ENCODE results near the gene PHC3. TPM values are rescaled to one million over a fixed set of nuclear protein-coding genes. Genes with fewer than 3 reads are reported as not detected.

Gene PHC3
- total and polyA plus RNA-seq, 2 experiments from 2014 or later = 36.6 to 39.8 TPM

DNA sequence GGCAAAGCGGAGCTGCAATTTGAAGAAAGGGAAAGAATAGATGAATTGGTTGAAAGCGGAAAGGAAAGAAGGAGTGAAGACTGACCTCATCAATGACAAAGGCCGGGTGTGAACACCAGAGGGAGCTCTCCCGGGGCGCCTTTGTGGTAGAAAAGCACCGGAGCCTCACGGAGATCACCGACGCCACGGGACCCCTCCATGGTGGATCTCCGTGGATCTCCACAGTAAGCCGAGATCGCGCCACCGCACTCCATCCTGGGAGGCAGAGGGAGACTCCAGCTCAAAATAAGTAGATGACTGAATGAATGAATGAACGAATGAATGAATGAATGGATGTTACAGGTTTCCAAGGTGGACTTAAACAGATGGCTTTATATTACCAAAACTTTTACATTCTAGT lies 118.8 kb downstream of the PHC3 start:
- Histone ChIP-seq H3K9me3 (ENCODE audit: low read depth) (no peaks in the 10 kb centered on the region), H3K79me2 (peaks cover 2% of the 10 kb centered on the region), H3K27ac (no peak overlapping the region), H3K27me3 (no peaks in the 10 kb centered on the region), H3K36me3 (replicated peaks; ENCODE audit: insufficient read depth, low read depth) (no peaks in the 10 kb centered on the region), H3K4me2 (no peak overlapping the region), H3K9me2 (replicated peaks; ENCODE audit: insufficient read depth) (no peaks in the 10 kb centered on the region), H2AFZ (no peak overlapping the region), H3K4me3 (no peak overlapping the region), H3K4me1 (ENCODE audit: insufficient read depth) (no peaks in the 10 kb centered on the region), H4K20me1 (ENCODE audit: insufficient read depth, poor library complexity, severe bottlenecking) (no peaks in the 10 kb centered on the region)
- DNase-seq (ENCODE audit: low spot score) = no peak
- TF ChIP-seq EZH2phosphoT487 (IDR thresholded peaks at IDR 0.05; ENCODE audit: low read depth, severe bottlenecking, unreplicated experiment) = no peak
- no peak for TF ChIP-seq EZH2 (IDR thresholded peaks at IDR 0.05; ENCODE audit: borderline replicate concordance)
- TF ChIP-seq, protein P1, sequence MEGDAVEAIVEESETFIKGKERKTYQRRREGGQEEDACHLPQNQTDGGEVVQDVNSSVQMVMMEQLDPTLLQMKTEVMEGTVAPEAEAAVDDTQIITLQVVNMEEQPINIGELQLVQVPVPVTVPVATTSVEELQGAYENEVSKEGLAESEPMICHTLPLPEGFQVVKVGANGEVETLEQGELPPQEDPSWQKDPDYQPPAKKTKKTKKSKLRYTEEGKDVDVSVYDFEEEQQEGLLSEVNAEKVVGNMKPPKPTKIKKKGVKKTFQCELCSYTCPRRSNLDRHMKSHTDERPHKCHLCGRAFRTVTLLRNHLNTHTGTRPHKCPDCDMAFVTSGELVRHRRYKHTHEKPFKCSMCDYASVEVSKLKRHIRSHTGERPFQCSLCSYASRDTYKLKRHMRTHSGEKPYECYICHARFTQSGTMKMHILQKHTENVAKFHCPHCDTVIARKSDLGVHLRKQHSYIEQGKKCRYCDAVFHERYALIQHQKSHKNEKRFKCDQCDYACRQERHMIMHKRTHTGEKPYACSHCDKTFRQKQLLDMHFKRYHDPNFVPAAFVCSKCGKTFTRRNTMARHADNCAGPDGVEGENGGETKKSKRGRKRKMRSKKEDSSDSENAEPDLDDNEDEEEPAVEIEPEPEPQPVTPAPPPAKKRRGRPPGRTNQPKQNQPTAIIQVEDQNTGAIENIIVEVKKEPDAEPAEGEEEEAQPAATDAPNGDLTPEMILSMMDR (IDR thresholded peaks at IDR 0.05; ENCODE audit: poor library complexity) = no peak
- WGBS (ENCODE audit: low lambda C conversion rate, missing lambda C conversion rate) = 94% methylated on average over 16 of the region's 16 CpGs

DNA sequence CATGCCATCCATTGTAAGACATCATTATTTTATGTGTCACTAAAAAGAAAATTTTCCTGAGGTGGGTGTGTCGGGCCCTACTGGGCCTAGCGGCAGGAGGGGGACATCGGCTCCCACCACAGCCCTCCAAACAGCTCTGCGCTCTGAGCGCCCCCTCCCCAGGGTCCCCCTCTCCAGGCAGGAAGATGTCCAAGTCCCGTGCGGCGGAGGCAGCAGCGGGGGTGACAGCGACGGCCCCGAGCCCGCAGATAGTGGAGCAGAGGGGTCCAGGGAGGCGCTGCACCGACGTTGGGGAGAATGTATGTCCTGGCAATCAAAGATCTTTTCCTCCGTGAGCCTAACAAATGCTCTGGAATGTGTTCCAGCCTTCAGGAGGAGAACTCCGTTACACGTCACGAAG lies 119.5 kb downstream of the PHC3 start:
- 96% methylated on average over 20 of the region's 20 CpGs for WGBS (ENCODE audit: low lambda C conversion rate, missing lambda C conversion rate)
- no peaks in the 10 kb centered on the region for H3K9me2 ChIP-seq (replicated peaks; ENCODE audit: insufficient read depth)
- peaks cover 8% of the 10 kb centered on the region for H3K79me2 ChIP-seq
- no peak overlapping the region for H3K4me3 ChIP-seq
- H3K4me2 ChIP-seq = no peak overlapping the region
- no peaks in the 10 kb centered on the region for H3K4me1 ChIP-seq (ENCODE audit: insufficient read depth)
- H2AFZ ChIP-seq = no peak overlapping the region
- no peaks in the 10 kb centered on the region for H3K9me3 ChIP-seq (ENCODE audit: low read depth)
- no peaks in the 10 kb centered on the region for H4K20me1 ChIP-seq (ENCODE audit: insufficient read depth, poor library complexity, severe bottlenecking)
- DNase-seq (ENCODE audit: low spot score) = no peak
- TF ChIP-seq EZH2 (IDR thresholded peaks at IDR 0.05; ENCODE audit: borderline replicate concordance) (no peak), EZH2phosphoT487 (IDR thresholded peaks at IDR 0.05; ENCODE audit: low read depth, severe bottlenecking, unreplicated experiment) (no peak)
- TF ChIP-seq, protein P1 (IDR thresholded peaks at IDR 0.05; ENCODE audit: poor library complexity) = no peak
- no peaks in the 10 kb centered on the region for H3K36me3 ChIP-seq (replicated peaks; ENCODE audit: insufficient read depth, low read depth)
- no peaks in the 10 kb centered on the region for H3K27me3 ChIP-seq
- H3K27ac ChIP-seq = no peak overlapping the region

DNA sequence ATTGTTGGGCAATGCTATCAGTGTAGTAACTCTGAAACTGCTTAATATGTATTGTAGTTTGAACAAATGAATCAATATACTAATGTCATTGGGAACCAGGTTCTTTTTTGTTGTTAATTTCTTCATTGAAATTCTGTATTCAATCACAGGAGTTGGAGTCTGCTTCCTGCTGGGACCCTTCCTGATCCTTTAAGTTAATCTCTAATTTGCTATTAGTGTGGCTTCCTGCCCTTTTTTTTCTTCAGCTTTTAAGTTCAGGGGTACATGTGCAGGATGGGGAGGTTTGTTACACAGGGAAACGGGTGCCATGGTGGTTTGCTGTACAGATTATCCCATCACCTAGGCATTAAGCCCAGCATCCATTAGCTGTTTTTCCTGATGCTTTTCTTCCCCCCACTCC lies 122.1 kb downstream of the PHC3 start:
- DNase-seq (ENCODE audit: low spot score) = no peak
- TF ChIP-seq EZH2phosphoT487 (IDR thresholded peaks at IDR 0.05; ENCODE audit: low read depth, severe bottlenecking, unreplicated experiment) = no peak
- no peak for TF ChIP-seq EZH2 (IDR thresholded peaks at IDR 0.05; ENCODE audit: borderline replicate concordance)
- TF ChIP-seq, protein P1 (IDR thresholded peaks at IDR 0.05; ENCODE audit: poor library complexity) = no peak
- no peaks in the 10 kb centered on the region for H3K36me3 ChIP-seq (replicated peaks; ENCODE audit: insufficient read depth, low read depth)
- no peaks in the 10 kb centered on the region for H3K4me1 ChIP-seq (ENCODE audit: insufficient read depth)
- H3K9me2 ChIP-seq (replicated peaks; ENCODE audit: insufficient read depth) = no peaks in the 10 kb centered on the region
- no peak overlapping the region for H2AFZ ChIP-seq
- peaks cover 31% of the 10 kb centered on the region for H3K79me2 ChIP-seq
- H3K9me3 ChIP-seq (ENCODE audit: low read depth) = no peaks in the 10 kb centered on the region
- H3K27ac ChIP-seq = no peak overlapping the region
- no peak overlapping the region for H3K4me3 ChIP-seq
- whole genome bisulfite sequencing (ENCODE audit: low lambda C conversion rate, missing lambda C conversion rate) = 60% methylated on average over 1 of the region's 1 CpG
- no peaks in the 10 kb centered on the region for H3K27me3 ChIP-seq
- no peaks in the 10 kb centered on the region for H4K20me1 ChIP-seq (ENCODE audit: insufficient read depth, poor library complexity, severe bottlenecking)
- H3K4me2 ChIP-seq = no peak overlapping the region

DNA sequence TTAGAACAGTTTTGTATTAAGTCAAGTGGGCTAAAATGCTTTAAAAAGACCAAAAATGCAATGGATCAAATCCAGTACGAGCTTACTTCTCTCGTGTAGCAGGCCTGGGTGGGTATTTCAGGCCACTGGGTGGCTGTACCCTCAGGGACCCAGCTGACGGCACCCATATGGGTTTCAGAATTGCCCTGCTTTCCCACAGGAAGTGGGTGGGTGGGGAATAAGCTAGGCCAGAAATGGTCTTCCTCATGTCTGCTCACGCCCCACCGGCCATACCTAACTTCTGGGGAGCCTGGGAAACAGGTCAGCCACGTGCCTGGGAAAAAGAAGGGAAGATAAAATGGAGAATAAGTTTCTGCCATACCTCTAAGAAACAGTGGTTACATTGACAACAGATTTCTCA lies 123.4 kb downstream of the PHC3 start:
- Histone ChIP-seq H2AFZ (no peak overlapping the region), H3K4me1 (ENCODE audit: insufficient read depth) (no peaks in the 10 kb centered on the region), H3K79me2 (peaks cover 42% of the 10 kb centered on the region), H3K9me2 (replicated peaks; ENCODE audit: insufficient read depth) (no peaks in the 10 kb centered on the region), H3K27ac (no peak overlapping the region), H3K27me3 (no peaks in the 10 kb centered on the region), H3K36me3 (replicated peaks; ENCODE audit: insufficient read depth, low read depth) (no peaks in the 10 kb centered on the region), H3K4me2 (no peak overlapping the region), H3K9me3 (ENCODE audit: low read depth) (no peaks in the 10 kb centered on the region), H3K4me3 (no peak overlapping the region), H4K20me1 (ENCODE audit: insufficient read depth, poor library complexity, severe bottlenecking) (no peaks in the 10 kb centered on the region)
- DNase-seq (ENCODE audit: low spot score) = no peak
- no peak for TF ChIP-seq EZH2 (IDR thresholded peaks at IDR 0.05; ENCODE audit: borderline replicate concordance)
- TF ChIP-seq, protein P1 (IDR thresholded peaks at IDR 0.05; ENCODE audit: poor library complexity) = no peak
- TF ChIP-seq EZH2phosphoT487 (IDR thresholded peaks at IDR 0.05; ENCODE audit: low read depth, severe bottlenecking, unreplicated experiment) = no peak
- WGBS (ENCODE audit: low lambda C conversion rate, missing lambda C conversion rate) = 90% methylated on average over 6 of the region's 6 CpGs

Data from hepatocyte (in vitro differentiated cells).